Head of caudate nucleus (tissue), 42 donors: ENCODE data around the gene CCDC38.
A peak's percentile ranks its signal among the peaks of the same experiment; 100 is the strongest.
"Not testable (repeated sequence)": the region's sequence is repeated elsewhere in the genome, so short reads cannot be mapped to it uniquely, and the experiment has no call there.

ENCODE experiments used
- DNase-seq, 42 donors: peaks; one replicate each; pipeline versions ENCODE4 v3.0.0 to v3.0.0-alpha.2; 2020 to 2021; ENCODE audit warnings: mixed read lengths in 7 of 42
- intact Hi-C: fragments of 100-400 bp; cut with DNase I; formaldehyde crosslinking; loops from one replicate; pipeline ENCODE4 v1.15.0; 2022

The CCDC38 gene

GRCh38 chr12:95857156-95857555, 85.3 kb downstream of the CCDC38 start:
- no peak for DNase-seq
- intact Hi-C loops, result no loop called here

GRCh38 chr12:95852133-95852532, 90.3 kb downstream of the CCDC38 start:
- DNase-seq, result no peak

GRCh38 chr12:95851606-95852005, 90.8 kb downstream of the CCDC38 start:
- intact Hi-C loops, result no loop called here

More at GRCh38 chr12:95852133-95852532, 90.3 kb downstream of the CCDC38 start:
- intact Hi-C loops, result no loop called here

GRCh38 chr12:95848575-95849388, 93.6 kb downstream of the CCDC38 start:
- peak in 16 of 42 donors; percentile 10 to 47 (median 29) for DNase-seq
- intact Hi-C loops, result no loop called here

More at GRCh38 chr12:95851606-95852005, 90.8 kb downstream of the CCDC38 start:
- DNase-seq, result no peak

GRCh38 chr12:95842426-95842825, 100.0 kb downstream of the CCDC38 start:
- intact Hi-C loops, DNase-seq: not testable (repeated sequence)

- intact Hi-C loops, result no loop called here
- no peak for DNase-seq
Observed at GRCh38 chr12:95838125-95838524, 104.3 kb downstream of the CCDC38 start.

GRCh38 chr12:95837240-95838038, 105.0 kb downstream of the CCDC38 start:
- DNase-seq, result no peak
- intact Hi-C loops, result no loop called here

- DNase-seq, result no peak
- intact Hi-C loops, result no loop called here
Observed at GRCh38 chr12:95836630-95837239, 105.7 kb downstream of the CCDC38 start.

GRCh38 chr12:95836185-95836609, 106.2 kb downstream of the CCDC38 start:
- intact Hi-C loops, result no loop called here
- DNase-seq, result no peak

GRCh38 chr12:95834572-95834971, 107.8 kb downstream of the CCDC38 start:
- DNase-seq, result no peak
- intact Hi-C loops, result no loop called here

- no peak for DNase-seq
- intact Hi-C loops, result no loop called here
Observed at GRCh38 chr12:95830335-95831089, 111.9 kb downstream of the CCDC38 start.

- no peak for DNase-seq
- intact Hi-C loops, result no loop called here
Observed at GRCh38 chr12:95829395-95829794, 113.0 kb downstream of the CCDC38 start.

- peak in 26 of 42 donors; percentile 8 to 83 (median 42) for DNase-seq
- intact Hi-C loops, result no loop called here
Observed at GRCh38 chr12:95820096-95820703, 122.2 kb downstream of the CCDC38 start.
